ENCODE data around the gene PAAF1.

- TF ChIP-seq POLR2AphosphoS5 (IDR thresholded peaks at IDR 0.05; ENCODE audit: low read depth) (0 out of 2 replicates have a peak, but pooled peaks have one; percentile 22), CTCF (conservative IDR thresholded peaks at IDR 0.05; ENCODE audit: low read depth in 2 of 2) (no peak), CREB1 (CRISPR knock-in tag; IDR thresholded peaks at IDR 0.05; ENCODE audit: low read depth) (no peak), REST (IDR thresholded peaks at IDR 0.05; ENCODE audit: unreplicated experiment) (no peak)
Observed at GRCh38 chr11:73976451-73977151, 99.8 kb downstream of the PAAF1 start.
